Subcutaneous adipose tissue (tissue), 4 donors: ENCODE results near the gene TTC9. TPM values are rescaled to one million over a fixed set of nuclear protein-coding genes. Genes with fewer than 3 reads are reported as not detected.

ENCODE experiments used
- small RNA-seq: library from RNA; depleted of rRNA; stranded (forward); fragments of <200 nt; gene quantifications from one replicate; pipeline ENCODE3, GENCODE V24; 2016
- total RNA-seq, 4 donors: library from RNA; depleted of rRNA; stranded (reverse); fragments of >200 nt; gene quantifications; one replicate each; pipeline ENCODE4 v1.1.0, GENCODE V29; 2016
- TF ChIP-seq, protein P1 (sequence below): fragments of 450-650 bp; IDR thresholded peaks from one replicate; pipeline ENCODE4 v1.5.1; 2016; ENCODE audit warnings: low read depth, mild to moderate bottlenecking, control low read depth, antibody characterized with exemption, moderate library complexity

The TTC9 gene
- total RNA-seq, 4 donors from 2014 or later, result 0.22 to 0.65 (median 0.36) TPM

DNA sequence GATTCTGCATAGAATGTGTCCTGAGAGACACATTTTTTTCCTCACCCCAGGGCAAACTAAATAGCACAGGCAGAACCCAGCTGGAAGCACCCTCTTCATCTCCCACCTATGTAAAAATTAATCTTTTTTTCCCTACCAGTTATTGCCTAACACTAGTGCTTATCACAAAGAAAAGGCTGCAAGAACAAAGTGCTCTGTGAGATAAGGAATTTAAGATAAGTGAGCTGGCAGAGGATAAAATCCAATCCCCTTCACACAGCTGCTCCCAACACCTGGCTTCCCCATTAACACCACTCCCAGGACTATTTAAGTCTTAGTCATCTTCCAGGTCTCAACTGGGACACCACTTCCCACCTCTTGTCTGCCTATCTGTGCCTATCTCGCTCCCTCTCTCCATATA is 75.2 kb downstream of the TTC9 start:
- TF ChIP-seq, protein P1, sequence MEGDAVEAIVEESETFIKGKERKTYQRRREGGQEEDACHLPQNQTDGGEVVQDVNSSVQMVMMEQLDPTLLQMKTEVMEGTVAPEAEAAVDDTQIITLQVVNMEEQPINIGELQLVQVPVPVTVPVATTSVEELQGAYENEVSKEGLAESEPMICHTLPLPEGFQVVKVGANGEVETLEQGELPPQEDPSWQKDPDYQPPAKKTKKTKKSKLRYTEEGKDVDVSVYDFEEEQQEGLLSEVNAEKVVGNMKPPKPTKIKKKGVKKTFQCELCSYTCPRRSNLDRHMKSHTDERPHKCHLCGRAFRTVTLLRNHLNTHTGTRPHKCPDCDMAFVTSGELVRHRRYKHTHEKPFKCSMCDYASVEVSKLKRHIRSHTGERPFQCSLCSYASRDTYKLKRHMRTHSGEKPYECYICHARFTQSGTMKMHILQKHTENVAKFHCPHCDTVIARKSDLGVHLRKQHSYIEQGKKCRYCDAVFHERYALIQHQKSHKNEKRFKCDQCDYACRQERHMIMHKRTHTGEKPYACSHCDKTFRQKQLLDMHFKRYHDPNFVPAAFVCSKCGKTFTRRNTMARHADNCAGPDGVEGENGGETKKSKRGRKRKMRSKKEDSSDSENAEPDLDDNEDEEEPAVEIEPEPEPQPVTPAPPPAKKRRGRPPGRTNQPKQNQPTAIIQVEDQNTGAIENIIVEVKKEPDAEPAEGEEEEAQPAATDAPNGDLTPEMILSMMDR, result no peak

DNA sequence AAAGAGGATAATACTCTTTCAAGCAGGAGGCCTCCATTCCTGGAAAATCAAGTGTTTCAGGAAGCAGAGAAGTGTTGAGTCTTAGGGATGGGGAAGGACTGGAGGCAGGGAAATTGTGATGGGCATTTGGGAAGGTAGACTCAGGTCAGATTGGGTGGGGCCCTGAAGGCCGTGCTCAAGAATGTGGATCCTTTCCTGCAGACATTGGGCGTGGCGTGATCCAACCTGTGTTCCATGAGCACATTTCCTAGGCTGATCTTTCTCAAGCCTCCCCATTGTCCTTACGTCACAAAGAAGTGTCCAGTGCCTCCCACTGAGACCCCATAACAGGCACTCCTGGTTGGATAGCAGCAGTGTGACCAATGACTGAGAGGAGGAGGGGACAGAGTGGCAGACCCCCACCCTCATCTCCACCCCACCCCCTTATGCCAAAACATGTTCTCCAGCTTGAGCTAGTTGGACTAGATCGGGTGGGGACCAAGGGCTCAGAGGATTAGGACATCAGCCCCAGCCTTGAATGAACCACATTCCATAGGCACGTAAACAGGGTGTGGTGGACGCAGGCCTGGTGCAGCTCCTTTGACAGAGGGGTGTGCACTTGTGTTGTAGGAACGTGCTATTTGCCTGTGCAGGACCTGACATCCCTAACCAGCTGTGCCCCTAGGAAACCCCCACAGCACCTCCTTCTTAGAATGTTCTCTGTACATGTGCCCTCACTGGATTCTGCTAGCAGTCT is 76.8 kb downstream of the TTC9 start:
- TF ChIP-seq, protein P1, result no peak

DNA sequence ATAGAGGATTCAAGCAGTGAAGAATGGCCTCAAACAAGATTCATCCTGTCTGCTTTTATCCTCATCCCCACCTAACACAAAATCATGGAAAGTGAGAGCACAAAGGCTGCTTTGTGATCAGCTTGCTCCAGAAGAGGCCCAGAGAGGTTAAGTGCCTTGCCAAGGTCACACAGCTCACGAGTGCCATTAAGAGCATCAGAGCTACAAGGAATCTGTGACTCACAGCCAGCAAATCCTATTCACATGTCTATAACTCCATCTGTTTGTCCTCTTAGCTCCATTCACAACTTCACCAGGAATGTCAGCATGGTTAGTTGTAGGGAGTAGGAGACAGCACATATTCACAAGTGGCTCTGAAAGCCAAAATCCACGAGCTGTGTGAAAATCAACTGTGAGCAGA is 79.8 kb downstream of the TTC9 start:
- TF ChIP-seq, protein P1, result no peak

DNA sequence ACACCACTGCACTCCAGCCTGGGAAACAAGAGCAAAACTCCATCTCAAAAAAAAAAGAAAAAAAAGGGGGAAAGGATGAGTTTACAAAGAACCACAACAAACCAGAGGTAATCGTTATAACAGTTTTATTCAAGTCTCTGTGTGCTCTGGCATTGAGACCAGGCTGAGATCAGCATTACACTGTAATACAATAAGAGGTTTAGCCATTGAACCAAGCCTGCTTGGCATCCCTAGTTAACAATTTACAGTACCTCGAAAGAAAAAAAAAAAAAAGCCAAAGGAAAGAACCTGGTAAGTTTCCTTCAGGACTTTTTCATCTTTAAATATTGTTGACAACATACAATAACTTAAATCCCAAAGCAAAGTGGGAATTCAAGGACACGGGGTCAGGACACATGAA is 80.7 kb downstream of the TTC9 start:
- TF ChIP-seq, protein P1, result no peak

DNA sequence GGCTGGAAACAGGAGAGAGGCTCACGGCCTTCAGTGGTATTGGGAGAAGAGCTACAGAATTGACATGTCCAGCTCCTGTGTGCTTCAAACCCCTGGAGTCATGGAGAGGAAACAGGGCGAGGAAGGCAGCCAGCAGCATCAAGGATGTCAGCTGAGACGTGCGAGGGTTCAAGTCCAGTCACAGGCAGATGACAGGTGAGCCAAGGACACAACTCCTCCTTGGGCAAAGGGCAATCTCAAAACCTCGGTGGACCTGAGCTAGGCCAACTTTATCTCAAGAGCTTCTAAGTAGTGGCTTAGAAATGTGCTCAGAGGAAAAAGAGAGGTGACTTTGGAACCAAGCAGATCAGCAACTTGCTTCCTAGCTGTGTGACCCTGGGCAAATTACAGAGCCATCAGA is 81.6 kb downstream of the TTC9 start:
- TF ChIP-seq, protein P1, result no peak

DNA sequence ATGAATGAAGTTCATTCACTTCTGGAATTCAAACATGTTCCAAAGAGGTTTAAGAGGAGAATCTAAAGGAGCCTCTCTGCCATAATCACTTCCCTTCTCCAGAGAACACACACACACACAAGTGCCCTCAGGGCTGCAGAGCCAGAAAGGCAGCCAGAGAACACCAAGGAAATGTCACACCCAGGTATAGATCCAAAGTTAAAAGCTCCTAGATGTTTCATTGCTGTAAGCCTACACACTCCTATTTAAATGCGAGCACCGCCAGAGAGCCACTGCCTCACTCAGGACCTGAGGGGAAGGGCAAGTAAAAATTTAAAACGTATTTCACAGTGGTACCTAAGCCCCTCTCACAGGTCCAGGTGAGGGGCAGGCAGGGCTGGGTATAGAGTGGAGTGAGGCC is 82.4 kb downstream of the TTC9 start:
- TF ChIP-seq, protein P1, result no peak

DNA sequence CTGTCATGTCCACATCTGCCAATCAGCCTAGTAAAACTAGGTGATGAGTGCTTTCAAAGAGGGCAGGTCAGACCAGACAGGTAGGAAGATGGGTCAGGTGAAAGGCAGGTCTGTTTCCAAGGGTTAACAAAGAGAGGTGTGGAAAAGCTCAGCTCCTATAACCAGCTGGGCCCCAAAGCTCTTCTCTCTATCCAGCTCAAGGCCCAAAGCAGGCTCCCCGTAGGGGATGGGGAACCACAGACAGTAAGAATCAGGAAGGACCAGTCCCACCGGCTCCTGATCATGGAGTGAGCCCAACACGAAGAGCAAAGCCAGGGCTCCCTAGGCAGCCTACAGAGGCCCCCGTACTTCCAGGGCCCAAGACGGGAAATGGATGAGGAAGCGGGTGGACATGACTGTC is 83.2 kb downstream of the TTC9 start:
- TF ChIP-seq, protein P1, result no peak

Small RNA genes within 50 kb of the gene (small RNA-seq; reads per million reads assigned to genes)
- gene RN7SL77P, result not detected

Other genes with a start within 250 kb of the TTC9 start
- 10 to 100 TPM; 16.3 to 23.4 (median 20.5) TPM for gene SYNJ2BP, start 224.8 kb upstream of the TTC9 start, total RNA-seq
- gene ADAM21, start 189.7 kb upstream of the TTC9 start, total RNA-seq, result under 1 TPM in 1 of 4 donors, not detected in 3; 0.33 TPM
- gene ADAM20, start 106.9 kb upstream of the TTC9 start, total RNA-seq, result 1 to 10 TPM; 2.0 to 4.9 (median 2.9) TPM
- gene MED6, start 41.3 kb upstream of the TTC9 start, total RNA-seq, result 10 to 100 TPM; 28.2 to 43.9 (median 35.5) TPM
- gene MAP3K9, start 167.6 kb downstream of the TTC9 start, total RNA-seq, result under 1 TPM in 3 of 4 donors, not detected in 1; under 0.01 to 0.38 (median 0.16) TPM